ENCODE measurements around the gene SLC34A3.
A peak's percentile ranks its signal among the peaks of the same experiment; 100 is the strongest.
"Not testable (repeated sequence)": the region's sequence is repeated elsewhere in the genome, so short reads cannot be mapped to it uniquely, and the experiment has no call there.

SLC34A3 gene

DNA sequence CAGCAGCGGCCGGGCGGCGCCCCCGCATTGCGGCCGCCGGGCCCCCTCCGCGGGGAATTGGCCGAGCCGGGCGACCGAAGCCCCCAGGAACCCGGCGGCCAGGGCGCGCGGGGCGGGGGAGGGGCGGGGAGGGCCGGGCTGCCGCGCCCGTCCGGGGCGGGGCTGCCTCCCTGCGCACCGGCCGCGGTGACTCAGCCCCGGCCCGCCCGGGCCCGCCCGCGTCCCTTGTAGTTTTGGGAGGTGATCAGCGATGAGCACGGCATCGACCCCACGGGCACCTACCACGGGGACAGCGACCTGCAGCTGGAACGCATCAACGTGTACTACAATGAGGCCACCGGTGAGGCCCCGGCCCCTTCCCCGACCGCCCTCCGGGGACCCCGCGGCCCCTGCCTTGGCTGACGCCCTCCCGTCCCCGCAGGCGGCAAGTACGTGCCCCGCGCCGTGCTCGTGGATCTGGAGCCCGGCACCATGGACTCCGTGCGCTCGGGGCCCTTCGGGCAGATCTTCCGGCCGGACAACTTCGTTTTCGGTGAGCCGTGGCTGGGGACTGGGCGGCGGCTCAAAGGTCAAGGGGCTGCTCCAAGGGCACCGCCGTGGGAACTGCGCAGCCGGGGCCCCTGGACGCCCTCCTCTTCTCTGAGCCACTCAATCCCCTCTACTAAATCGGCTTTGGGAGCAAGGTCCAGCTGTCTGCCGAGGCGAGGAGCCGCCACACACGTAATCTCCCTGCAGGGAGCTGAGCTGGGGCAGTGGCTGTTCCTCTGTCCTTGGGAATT lies 11.0 kb downstream of the SLC34A3 start:
- peak; percentile 43 to 56 for DNase-seq (ENCODE audit: low read depth in 2 of 2)

DNA sequence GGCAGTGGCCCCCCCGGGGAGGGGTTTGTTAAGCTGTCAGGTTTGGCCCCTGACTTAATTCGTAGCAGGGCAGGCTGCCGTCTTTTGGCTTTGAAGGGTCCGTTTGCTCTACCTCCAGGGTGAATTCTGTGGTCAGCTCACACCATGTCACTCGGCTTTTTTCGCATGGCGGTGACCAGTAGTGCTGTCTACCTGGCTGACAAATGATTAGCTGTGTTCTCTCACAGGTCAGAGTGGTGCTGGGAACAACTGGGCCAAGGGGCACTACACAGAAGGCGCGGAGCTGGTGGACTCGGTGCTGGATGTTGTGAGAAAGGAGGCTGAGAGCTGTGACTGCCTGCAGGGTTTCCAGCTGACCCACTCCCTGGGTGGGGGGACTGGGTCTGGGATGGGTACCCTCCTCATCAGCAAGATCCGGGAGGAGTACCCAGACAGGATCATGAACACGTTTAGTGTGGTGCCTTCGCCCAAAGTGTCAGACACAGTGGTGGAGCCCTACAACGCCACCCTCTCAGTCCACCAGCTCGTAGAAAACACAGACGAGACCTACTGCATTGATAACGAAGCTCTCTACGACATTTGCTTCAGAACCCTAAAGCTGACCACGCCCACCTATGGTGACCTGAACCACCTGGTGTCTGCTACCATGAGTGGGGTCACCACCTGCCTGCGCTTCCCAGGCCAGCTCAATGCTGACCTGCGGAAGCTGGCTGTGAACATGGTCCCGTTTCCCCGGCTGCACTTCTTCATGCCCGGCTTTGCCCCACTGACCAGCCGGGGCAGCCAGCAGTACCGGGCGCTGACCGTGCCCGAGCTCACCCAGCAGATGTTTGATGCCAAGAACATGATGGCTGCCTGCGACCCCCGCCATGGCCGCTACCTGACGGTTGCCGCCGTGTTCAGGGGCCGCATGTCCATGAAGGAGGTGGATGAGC lies 11.8 kb downstream of the SLC34A3 start:
- DNase-seq (ENCODE audit: low read depth in 2 of 2) = no peak

DNA sequence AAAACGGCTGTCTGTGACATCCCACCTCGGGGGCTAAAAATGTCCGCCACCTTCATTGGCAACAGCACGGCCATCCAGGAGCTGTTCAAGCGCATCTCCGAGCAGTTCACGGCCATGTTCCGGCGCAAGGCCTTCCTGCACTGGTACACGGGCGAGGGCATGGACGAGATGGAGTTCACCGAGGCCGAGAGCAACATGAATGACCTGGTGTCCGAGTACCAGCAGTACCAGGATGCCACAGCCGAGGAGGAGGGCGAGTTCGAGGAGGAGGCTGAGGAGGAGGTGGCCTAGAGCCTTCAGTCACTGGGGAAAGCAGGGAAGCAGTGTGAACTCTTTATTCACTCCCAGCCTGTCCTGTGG lies 12.5 kb downstream of the SLC34A3 start:
- not testable (repeated sequence) for DNase-seq (ENCODE audit: low read depth in 2 of 2)

DNA sequence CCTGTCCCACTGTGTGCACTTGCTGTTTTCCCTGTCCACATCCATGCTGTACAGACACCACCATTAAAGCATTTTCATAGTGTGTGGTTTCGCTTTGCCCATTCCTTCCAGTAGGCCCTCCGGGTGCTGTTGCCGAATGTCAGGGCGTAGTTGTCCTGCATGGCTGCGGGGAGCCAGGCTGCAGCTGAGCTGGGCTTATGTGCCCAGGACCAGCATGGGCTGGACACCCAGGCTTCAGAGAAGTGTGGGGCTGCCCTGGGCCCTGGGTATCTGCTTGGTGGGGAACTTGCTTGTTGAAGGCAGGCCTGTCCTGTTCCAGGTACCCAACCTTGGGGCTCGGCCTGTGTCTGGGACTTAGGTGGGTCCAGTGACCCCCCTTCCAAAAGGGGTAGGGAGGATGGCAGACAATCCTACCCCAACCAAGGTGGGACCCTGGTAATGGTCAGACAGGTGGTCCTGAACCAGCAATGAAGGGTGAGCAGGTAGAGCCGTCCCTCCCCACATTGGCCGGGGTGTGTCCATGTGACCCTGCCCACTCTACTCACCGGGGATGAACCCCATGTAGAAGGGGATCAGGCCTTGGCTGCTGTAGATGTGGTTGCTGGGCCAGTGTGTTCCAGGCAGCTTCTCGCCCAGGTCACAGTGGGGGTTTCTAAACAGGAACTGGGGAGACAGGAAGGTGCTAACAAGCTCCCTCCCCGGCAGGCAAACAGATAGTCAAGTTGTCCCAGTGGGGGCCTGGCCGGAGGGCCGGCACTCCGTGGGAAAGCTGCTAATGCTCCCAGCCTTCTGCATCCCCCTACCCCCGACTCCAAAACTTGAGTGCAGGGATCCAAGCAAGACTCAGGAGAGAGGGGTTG lies 13.2 kb downstream of the SLC34A3 start:
- no peak for DNase-seq (ENCODE audit: low read depth in 2 of 2)

DNA sequence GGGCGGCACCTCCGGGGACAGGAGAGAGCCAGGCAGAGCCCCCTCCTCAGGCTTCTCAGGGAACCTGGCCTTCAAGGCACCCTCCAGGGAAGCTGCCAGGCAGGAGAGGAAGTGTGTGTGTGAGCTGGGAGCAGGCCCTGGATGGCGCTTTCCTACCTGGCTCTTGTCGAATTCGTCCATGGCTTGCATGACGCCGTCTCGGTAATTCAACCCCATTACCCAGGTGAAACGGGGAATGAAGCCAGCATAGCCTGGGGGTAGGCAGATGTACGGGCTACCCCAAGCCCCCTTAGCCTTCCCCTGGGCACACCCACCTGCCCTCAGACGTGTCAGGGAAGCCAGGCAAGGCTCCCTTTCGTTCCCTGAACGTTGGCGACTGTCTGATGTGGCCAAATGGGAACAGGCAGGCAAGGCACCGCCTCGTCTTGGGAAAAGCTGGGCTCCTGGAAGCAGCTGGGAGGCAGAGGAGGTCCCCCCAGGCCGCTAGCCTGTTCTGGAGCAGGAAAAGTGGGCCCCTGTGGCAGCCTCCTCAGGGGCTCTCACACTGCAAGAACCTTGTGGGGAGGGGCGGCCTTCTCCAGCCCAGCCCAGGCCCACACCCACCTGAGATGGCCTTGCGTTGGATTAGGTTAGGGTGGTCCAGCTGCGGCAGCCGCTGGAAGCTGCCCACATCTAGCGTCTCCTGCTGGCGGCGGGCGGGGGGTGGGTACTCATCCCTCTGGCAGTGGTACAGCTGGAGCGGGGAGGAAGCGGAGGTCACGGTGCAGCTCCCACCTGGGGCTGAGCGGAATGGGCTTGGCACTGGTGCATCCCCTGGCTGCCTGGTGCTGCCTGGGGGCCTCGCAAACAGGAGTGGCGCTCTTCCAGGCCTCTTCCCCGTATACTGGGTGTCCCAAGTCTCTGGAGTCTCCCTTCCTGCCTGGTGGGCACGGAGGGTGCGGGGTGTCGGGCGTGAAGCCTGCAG lies 14.1 kb downstream of the SLC34A3 start:
- DNase-seq (ENCODE audit: low read depth in 2 of 2) = no peak

DNA sequence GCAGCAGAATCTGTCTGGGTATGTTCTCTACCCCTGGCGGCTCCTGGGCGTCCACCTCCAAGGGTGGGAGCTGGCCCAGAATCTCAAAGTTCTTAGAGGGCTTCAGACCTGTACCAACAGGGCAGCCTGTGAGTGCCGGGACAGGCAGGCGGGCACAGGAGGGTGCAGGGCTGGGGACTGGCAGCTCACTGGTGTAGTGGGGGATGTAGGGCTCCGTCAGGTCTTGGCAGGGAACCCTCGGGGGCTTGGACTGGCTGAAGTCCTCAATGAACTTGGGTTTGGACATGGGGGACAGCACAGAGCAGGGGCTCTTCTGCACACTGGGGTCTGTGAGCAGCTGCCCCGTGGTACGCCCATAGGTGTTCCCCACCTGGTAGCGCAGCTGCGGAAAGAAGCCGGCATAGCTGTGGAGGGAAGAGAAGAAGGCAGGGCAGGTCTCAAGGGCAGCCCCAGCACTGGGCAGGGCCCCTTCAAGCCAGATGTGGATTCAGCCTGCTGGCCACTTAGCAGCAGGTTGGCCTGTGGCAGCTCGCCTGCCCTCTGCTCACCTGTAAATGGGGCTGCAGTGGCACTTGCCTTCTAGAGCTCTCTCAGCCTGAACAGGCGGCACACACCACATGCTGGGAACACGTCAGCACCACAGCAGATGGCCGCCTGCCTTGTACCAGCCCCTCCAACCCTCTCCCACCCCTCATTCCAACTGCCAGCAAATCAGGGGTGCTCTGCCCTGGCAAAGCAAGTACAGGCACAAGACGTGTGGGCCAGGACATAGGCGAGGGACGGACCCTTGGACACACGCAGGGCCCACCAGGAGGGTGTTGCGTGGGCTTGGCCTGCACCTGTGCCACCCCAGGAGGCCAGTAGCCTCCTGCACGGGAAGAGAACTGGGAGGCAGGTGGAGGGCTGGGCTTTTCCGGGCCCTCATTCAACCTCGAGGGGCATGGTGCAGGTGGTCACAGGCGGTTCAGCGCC lies 15.0 kb downstream of the SLC34A3 start:
- no peak for DNase-seq (ENCODE audit: low read depth in 2 of 2)

DNA sequence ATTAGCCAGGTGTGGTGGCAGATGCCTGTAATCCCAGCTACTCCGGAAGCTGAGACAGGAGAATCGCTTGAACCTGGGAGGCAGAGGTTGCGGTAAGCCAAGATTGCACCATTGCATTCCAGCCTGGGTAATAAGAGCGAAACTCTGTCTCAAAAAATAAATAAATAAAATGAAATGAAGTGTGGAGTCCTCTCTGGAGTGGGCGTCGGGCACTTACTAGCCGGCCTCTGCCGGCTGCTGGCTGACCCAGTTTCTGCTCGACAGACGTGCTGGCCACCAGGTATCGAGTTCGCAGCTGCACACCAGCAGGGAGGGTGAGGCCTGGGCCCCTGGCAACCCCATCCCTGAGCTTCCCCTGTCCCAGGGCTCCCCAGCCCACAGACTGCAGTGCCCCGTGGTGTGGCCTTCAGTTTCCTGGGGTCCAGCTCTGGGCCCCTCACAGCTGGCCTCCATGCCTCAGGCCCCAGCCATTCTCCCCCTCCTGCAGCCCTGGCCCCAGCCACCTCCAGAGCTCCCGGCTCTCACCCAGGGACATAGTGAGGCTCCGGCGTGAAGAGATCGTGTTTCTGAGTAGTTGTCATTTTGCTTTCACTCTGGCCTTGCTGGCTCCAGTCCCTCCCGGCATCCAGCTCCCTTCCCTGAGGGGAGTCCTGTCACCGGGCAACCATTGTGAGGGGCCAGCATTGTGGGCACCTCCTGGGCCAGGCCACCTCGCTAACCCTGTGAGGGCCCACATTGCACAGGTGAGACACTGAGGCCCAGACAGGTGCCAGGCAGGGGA lies 16.6 kb downstream of the SLC34A3 start:
- DNase-seq (ENCODE audit: low read depth in 2 of 2) = no peak

DNA sequence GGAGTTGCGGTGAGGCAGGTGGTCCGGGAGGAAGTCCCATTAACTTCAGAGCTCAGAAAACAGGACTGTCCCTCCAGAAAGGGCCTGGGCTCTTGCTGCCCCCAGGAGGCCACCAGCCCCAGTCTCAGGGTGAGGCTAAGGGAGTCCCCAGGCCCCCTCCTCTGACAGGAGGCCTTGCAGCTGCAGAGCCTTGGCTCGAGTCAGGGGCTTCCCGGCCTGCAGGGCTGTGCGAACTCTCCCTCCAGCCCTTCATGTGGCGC lies 17.1 kb downstream of the SLC34A3 start:
- no peak for DNase-seq (ENCODE audit: low read depth in 2 of 2)

DNA sequence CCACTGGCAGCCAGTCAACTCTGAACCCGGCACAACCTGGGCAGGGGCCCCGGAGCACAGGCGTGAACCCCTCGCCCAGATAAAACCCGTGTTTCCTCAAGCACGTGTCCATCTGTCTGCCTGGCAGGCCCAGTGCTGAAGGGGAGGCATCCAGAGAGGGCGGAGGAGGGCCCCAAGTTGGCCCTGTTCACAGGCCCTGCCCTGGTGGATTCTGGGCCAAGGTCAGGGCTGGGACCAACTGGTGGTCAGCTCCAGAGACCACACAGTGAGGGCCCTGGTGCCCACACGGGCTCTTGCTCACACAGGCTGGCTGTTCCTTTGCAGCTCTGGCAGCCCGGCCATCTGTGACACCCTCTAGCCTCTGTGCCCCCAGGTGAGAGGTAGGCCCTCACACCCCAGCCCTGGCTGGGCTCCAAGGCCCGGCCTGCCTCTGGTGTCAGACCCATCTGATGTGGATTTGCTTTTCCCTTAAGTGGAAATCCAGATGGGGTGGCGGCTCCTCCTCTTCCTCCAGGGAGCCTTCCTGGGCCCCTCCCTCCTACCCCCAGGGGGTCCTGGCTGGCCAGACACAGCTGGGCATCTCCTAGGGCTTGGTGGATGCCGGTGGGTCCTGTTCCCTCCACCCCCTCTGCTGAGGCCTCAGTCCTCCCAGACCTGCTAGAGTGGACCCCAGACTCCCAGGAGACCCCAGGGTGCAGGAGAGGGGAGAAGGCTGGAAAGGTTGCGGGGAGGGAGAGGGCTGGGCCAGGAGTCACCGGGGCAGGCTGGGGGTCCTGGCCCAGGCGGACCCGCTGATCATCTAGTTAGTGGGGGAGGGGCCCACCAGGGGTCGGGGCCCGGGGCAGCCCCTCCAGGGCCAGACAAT lies 19.9 kb downstream of the SLC34A3 start:
- no peak for DNase-seq (ENCODE audit: low read depth in 2 of 2)

DNA sequence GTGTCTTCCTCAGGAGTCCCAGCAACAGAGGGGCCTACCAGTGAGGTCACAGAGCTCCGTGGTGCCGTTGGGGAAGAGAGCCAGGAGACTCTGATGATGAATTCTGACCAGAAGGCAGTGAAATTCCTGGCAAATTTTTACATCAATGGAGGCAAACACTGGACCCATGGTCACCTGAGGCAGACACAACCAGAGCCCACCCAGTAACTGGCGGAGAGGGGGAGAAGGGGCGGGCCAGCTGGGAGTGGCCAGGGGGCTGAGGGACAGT lies 20.4 kb downstream of the SLC34A3 start, which contains the start of gene STPG3:
Gene STPG3 (plus strand): TSS at position 93 of the 268 bp plus-strand sequence. CDS start 1 bp downstream, at position 94.
- no peak for DNase-seq (ENCODE audit: low read depth in 2 of 2)

DNA sequence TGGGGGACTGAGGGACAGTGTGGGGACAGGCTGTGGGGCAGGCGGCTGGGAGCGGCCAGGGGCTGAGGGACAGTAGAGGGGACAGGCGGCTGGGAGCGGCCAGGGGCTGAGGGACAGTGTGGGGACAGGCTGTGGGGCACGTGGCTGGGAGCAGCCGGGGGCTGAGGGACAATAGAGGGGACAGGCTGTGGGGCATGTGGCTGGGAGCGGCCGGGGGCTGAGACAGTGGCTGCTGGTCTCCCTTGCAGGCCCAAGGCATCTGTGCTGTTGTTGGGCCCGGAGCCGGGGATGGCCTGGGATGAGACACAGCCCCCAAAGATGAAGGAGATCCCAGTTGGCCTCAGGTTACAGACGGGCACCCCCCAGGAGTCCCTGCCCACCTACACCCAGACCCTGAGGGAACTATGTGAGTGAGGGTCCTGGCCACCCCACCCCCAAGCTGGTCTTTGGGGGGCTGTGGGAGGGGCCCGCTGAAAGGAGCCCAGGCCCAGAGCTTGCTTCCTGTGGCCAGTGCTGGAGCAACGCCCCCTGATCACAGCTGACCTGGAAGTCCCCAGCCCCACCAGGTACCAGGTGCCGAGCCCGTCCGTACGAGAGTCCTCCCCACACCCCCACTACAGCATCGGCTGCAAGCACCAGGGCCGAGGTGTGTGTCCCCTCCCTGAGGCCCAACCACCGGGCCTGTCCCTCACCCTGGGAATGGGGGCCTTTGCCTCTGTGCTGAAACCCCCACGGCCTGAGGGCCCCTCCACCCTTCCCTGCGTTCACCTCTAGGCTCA lies 21.0 kb downstream of the SLC34A3 start:
- no peak for DNase-seq (ENCODE audit: low read depth in 2 of 2)

DNA sequence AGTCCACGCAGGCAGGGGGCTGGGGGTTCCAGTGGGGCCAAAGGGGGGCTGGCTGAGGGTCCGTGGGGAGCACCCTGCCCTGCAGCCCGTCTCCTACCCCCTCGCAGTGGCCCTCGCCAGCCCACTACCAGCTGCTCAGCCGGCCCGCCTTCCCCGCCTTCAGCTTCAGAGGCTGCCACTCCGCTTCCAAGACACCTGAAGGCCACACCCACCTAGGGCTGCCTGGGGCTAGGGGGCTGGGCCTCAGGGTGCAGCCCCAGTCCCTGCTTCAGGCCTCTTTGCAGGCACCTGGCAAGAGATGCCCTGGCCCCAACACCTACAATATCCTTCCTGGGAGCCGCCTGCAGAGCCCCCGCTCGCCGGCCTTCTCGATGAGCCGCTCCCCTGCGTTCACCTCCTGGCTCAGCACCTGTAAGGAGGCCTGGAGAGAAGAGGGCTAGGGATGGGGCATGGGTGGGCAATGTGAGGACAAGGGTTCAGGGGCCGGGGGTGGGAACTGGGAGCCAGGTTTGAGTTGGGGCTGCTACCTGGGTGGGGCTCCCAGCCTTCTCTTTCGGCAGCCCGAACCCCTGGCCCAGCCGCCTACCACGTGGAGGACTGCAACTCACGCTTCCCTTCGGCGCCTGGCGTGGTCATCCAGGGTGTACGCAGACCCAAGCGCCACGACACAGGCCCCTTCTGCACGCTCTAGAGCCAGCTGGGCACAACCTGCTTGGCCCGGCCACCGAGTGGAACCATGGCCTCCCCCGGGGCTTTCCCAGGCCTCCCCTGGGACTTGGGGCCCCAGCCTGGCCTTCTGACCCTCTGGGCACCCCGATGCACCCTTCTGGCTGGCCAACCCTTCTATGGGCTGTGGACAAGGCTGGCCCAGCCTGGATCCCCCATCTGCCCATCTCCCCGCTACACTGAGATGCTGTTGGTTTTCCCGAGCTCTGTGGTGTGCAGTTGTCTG lies 22.1 kb downstream of the SLC34A3 start:
- no peak for DNase-seq (ENCODE audit: low read depth in 2 of 2)

DNA sequence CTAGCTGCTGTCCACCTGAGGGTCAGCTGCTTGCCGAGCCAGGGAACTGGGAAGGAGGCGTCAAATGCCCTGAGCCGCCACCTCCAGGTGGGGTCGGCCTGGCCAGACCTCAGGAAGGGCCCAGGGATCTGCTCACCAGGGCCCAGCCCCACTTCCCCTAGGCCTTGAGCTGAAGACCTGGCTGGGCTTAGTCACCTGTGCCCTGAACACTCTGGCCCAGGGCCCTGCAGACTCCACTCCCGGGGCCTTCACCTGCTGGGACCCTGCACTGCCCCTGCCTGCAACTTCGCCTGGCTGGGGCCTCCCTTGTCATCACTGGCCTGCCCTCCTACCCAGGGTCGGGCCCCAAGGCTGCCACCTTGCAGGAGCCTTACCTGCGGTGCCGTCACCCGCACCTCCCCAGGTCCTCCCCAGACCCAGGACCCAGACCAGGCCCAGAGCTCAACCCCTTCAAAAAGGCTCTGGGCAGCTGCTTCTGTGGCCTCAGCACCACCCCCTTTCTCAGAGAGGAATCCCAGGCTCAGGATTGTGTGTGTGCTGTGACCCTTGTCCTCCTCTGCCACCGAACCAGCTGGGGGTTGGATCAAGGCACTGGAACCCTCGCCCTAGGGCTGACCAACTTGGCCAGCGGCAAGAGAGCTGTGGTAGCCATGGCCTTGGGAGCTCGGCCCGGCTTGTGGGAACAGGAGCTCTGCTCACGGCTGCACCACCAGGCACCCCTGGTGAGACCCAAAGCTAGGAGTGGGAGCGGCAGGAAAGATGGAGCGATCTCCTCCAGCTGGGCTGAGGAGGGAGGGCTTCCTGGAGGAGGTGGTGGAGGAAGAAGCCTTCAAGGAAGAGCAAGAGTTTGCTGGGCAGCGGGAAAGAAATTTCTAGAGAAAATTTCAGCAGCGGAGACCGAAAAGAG lies 23.3 kb downstream of the SLC34A3 start:
- DNase-seq (ENCODE audit: low read depth in 2 of 2) = no peak

DNA sequence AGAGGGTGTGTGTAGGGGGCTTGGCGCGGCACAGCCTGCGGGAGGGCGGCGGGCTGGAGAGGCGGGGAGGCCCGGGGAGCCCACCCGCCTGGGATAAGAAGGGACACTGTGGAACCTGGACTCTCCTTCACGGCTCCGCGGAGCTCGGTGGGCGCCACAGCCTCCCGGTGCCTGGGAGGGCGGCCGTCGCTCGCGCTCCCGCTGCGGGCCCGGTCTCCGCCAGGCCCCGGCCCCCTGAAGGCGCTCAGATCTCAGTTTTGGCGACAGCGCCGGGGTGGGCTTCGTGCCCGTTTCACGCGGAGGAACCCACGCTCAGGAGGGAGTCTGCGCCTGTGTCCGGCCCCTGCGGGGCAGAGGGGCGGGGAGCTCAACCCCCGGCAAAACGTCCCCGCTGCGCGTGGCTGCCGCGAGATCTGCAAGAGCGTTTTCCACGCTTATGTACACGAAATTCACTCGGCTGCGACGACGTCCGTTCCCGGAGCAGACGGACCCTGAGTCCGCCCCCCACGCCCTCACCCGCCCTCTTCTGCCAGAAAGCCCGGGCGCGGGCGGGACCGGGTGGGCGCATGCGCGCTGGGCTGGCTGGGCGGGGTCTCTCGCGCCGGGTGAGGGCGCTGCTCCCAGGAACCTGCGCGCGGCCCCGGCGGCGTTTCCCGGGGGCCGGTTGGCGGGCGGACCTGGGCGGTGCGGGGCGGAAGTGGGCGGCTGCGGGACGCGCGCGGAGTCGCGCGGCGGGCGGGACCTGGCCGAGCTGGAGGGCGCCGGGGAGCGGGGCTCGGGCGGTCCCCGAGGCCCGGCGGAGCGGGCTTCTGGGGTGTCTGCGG lies 24.1 kb downstream of the SLC34A3 start, which contains the start of gene NELFB:
Gene NELFB (plus strand): TSS at position 704 of the 824 bp plus-strand sequence.
- DNase-seq (ENCODE audit: low read depth in 2 of 2) = peak; percentile 82 to 94

All from stimulated activated CD4-positive, alpha-beta T cell treated with anti-CD3 and anti-CD28 coated beads, Interleukin-15, amount 100 ng/mL, for 48 hours (primary cell).